Kidney epithelial cell (primary cell): Measurements from ENCODE around the gene PRIMA1. TPM values are rescaled to one million over a fixed set of nuclear protein-coding genes. Genes with fewer than 3 reads are reported as not detected.

Experiments used
- DNase-seq: peaks from one replicate; pipeline ENCODE4 v3.0.0-alpha.2; 2010; ENCODE audit warnings: low read depth
- H3K27me3 ChIP-seq: 2 replicates; pipeline ENCODE4 v1.6.0; 2011; ENCODE audit warnings: low read length; ENCODE audit not compliant: control insufficient read depth, insufficient read depth
- H3K36me3 ChIP-seq: 2 replicates; pipeline ENCODE4 v1.5.1; 2011; ENCODE audit warnings: low read length; ENCODE audit not compliant: control insufficient read depth, insufficient read depth
- H3K4me3 ChIP-seq: 2 replicates; pipeline ENCODE4 v1.5.1; 2011; ENCODE audit warnings: low read depth, mild to moderate bottlenecking, control low read depth, low read length
- total RNA-seq: library from RNA; depleted of rRNA; stranded (reverse); fragments of >200 nt; gene quantifications from 2 replicates; pipeline ENCODE4 v1.2.3, GENCODE V29; 2015
- TF ChIP-seq, protein P1 (sequence below): IDR thresholded peaks from 2 replicates; pipeline ENCODE4 v1.5.1; 2011; ENCODE audit warnings: mild to moderate bottlenecking, moderate library complexity, low read length, control low read depth, inconsistent platforms; ENCODE audit not compliant: insufficient read depth, poor library complexity, severe bottlenecking

The PRIMA1 gene
- total RNA-seq, 1 donor from 2014 or later, result not detected

DNA sequence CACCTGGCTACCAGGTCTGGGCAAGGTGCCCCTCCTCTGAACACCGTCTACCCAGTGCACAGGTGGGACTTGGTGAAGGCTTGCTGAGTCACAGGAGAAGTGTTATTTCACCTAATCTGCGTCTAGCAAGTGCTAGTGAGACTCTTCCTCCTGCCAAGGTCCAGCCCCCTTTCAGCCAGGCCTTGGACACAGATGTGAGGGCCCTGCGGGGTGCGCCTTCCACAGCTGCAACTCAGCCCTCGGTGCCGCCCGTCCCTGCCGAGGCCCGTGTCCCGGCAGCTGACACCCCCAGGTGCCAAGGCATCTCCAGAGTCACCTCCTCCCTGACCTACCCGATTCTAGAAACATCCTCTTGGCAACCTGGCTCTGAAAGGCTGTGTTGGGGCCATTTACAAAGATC lies 55.1 kb downstream of the PRIMA1 start:
- TF ChIP-seq, protein P1, sequence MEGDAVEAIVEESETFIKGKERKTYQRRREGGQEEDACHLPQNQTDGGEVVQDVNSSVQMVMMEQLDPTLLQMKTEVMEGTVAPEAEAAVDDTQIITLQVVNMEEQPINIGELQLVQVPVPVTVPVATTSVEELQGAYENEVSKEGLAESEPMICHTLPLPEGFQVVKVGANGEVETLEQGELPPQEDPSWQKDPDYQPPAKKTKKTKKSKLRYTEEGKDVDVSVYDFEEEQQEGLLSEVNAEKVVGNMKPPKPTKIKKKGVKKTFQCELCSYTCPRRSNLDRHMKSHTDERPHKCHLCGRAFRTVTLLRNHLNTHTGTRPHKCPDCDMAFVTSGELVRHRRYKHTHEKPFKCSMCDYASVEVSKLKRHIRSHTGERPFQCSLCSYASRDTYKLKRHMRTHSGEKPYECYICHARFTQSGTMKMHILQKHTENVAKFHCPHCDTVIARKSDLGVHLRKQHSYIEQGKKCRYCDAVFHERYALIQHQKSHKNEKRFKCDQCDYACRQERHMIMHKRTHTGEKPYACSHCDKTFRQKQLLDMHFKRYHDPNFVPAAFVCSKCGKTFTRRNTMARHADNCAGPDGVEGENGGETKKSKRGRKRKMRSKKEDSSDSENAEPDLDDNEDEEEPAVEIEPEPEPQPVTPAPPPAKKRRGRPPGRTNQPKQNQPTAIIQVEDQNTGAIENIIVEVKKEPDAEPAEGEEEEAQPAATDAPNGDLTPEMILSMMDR, result no peak
- H3K27me3 ChIP-seq, result no peaks in the 10 kb centered on the region
- H3K36me3 ChIP-seq, result no peaks in the 10 kb centered on the region
- no peak for DNase-seq
- no peak overlapping the region for H3K4me3 ChIP-seq

DNA sequence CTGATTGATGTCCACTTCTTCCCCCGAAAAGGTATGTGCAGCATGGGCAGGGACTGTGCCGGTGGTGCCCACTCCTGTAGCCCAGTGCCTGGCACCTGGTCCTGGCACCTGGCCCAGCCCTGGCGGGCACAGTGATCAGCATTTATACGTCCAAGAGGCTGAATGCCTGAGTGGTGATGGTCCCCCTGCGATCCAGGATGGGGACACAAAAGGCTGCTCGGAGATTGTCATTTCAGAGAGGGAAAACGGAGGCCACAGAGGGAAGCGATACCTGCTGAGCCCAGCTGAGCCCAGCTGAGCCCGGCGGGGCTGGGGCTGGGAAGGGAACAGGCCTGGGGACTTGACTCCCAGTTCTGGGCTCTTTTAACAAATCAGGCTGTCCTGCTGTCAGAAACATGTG lies 55.8 kb downstream of the PRIMA1 start:
- no peak for DNase-seq
- Histone ChIP-seq H3K27me3 (no peaks in the 10 kb centered on the region), H3K4me3 (no peak overlapping the region), H3K36me3 (no peaks in the 10 kb centered on the region)
- TF ChIP-seq, protein P1, result no peak

DNA sequence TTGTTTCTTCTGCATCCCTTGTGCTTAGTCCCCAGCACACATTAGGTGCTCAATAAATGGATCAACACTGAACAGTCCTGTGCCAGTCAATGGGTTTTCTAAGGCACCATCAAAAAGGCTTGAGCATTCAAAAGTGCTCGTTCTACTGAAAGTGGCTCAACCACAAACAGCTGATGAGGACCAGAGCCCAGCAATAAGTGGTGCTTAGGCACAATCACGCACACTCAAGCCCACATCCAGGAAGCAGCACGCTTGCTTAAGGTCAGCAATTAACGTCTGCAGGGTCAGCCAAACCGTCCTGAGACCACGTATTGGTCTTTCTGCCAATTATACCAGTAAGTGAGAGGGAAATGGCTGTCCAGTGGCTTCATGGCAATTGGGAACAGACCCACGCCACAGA lies 56.5 kb downstream of the PRIMA1 start:
- DNase-seq, result no peak
- no peak overlapping the region for H3K4me3 ChIP-seq
- TF ChIP-seq, protein P1, result no peak
- H3K27me3 ChIP-seq, result no peaks in the 10 kb centered on the region
- H3K36me3 ChIP-seq, result no peaks in the 10 kb centered on the region

DNA sequence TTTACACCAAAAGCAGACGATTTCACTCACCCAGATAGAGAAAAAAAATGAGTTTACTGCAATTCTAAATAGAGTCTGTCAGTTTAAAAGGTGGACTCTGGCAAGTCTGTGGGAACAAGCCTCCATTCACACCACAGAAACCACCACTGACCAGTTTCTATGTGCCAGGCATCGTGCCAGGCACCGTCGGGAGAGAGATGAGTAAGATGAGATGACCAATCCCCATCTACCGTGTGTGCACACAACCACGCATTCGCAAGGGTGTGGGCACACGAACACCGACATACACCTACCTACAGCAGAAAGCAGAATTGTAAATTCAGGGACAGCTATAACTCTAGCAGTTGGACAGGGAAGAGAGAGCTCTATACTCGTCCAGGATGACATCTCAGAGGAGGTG lies 58.3 kb downstream of the PRIMA1 start:
- no peaks in the 10 kb centered on the region for H3K36me3 ChIP-seq
- no peaks in the 10 kb centered on the region for H3K27me3 ChIP-seq
- DNase-seq, result no peak
- H3K4me3 ChIP-seq, result no peak overlapping the region
- TF ChIP-seq, protein P1, result no peak

DNA sequence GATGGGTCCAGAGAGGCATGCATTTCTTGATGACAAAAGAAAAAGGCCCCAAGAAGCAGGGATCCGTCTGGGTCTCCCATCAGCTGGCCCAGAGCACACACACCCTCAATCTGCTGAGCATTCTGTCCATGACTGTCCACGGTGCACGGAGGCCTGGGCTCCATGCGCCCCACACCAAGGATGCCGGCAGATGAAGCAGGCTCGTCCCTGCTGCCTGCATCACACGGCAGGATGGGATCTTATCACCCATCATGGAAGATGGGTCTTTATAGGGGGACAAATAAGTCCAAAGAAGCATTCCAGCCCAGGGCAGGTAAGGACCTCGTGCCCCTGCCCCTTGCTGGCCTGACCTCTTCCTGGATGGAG lies 59.7 kb downstream of the PRIMA1 start:
- DNase-seq, result no peak
- Histone ChIP-seq H3K36me3 (no peaks in the 10 kb centered on the region), H3K4me3 (no peak overlapping the region), H3K27me3 (no peaks in the 10 kb centered on the region)
- TF ChIP-seq, protein P1, result no peak

DNA sequence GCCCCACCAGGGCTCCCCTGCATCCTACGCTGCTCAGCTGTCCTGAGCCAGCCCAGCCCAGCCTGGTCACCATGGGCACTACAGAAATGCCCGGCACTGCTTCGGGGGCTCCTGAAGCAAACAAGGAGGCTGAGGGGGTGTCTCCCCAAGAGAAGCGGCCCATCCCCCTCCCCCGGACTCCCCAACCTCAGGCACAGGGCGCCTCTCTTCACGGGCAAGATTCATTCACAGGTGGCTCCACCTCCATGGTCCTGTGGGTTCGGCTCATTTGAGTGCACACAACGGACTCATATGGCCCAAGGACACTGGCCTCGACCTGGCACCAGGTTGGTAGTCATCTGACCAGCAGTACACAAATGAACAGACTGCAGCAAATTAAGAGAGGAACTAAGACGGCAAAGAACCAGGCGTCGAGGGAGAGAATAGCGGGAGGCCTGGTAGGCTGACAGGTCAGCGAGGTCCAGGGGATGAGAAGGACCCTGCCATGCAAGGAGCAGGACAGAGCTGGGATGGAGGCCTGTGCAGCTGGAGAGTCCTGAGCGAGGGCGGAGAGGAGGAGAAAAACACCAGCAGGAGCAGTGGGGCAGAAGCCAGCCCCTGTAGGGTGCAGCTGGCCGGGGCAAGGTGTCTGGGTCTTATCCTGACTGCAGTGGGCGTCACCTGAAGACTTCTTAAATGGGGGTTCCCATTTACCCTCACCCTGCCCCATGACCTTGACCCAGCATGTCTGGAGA lies 60.2 kb downstream of the PRIMA1 start:
- H3K4me3 ChIP-seq, result no peak overlapping the region
- H3K36me3 ChIP-seq, result no peaks in the 10 kb centered on the region
- TF ChIP-seq, protein P1, result no peak
- DNase-seq, result no peak
- no peaks in the 10 kb centered on the region for H3K27me3 ChIP-seq
